ENCODE measurements around the gene MSN.

DNA sequence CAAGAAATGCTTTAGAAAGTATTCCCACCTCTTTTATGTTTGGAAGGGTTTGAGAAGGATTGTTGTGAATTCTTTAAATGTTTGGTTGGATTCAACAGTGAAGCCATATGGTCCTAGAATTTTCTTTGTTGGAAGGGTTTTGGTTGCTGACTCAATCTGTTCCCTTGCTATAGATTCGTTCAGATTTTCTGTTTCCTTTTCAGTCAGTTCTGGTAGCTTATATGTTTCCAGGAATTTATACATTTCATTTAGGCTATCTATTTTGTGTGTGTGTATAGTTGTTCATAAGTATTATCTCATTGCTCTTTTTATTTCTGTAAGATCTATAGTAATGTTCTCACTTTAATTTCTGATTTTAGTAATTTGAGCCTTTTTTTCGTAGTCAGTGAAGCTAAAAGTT, 114.4 kb downstream of the MSN start:
- TF ChIP-seq, protein P1, sequence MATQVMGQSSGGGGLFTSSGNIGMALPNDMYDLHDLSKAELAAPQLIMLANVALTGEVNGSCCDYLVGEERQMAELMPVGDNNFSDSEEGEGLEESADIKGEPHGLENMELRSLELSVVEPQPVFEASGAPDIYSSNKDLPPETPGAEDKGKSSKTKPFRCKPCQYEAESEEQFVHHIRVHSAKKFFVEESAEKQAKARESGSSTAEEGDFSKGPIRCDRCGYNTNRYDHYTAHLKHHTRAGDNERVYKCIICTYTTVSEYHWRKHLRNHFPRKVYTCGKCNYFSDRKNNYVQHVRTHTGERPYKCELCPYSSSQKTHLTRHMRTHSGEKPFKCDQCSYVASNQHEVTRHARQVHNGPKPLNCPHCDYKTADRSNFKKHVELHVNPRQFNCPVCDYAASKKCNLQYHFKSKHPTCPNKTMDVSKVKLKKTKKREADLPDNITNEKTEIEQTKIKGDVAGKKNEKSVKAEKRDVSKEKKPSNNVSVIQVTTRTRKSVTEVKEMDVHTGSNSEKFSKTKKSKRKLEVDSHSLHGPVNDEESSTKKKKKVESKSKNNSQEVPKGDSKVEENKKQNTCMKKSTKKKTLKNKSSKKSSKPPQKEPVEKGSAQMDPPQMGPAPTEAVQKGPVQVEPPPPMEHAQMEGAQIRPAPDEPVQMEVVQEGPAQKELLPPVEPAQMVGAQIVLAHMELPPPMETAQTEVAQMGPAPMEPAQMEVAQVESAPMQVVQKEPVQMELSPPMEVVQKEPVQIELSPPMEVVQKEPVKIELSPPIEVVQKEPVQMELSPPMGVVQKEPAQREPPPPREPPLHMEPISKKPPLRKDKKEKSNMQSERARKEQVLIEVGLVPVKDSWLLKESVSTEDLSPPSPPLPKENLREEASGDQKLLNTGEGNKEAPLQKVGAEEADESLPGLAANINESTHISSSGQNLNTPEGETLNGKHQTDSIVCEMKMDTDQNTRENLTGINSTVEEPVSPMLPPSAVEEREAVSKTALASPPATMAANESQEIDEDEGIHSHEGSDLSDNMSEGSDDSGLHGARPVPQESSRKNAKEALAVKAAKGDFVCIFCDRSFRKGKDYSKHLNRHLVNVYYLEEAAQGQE (IDR thresholded peaks at IDR 0.05; ENCODE audit: low read depth) = no peak
- TF ChIP-seq ZBTB7A (IDR thresholded peaks at IDR 0.05; ENCODE audit: low read depth) (no peak), RAD21 (IDR thresholded peaks at IDR 0.05; ENCODE audit: low read depth) (no peak), YY1 (IDR thresholded peaks at IDR 0.05; ENCODE audit: low read depth) (no peak), CREB1 (IDR thresholded peaks at IDR 0.05; ENCODE audit: low read depth) (no peak), CEBPB (IDR thresholded peaks at IDR 0.05) (no peak), EP300 (IDR thresholded peaks at IDR 0.05; ENCODE audit: borderline replicate concordance) (no peak)
